GM12878 (cell line): ENCODE measurements around the gene DCAF17. TPM values are rescaled to one million over a fixed set of nuclear protein-coding genes. Genes with fewer than 3 reads are reported as not detected.
"Not testable (repeated sequence)": the region's sequence is repeated elsewhere in the genome, so short reads cannot be mapped to it uniquely, and the experiment has no call there.

Experiments
- ATAC-seq: fragments of 200-7000 bp; cut with Tn5 transposase; 3 replicates; pipeline ENCODE4 v1.9.1; 2020; ENCODE audit warnings: mild to moderate bottlenecking, moderate library complexity
- BruUV-seq: library from RNA; stranded (reverse); fragments of 400-500 nt; replicated peaks from 2 replicates; lab custom pipeline; 2021; lab: Mats Ljungman, UMichigan
- CTCF ChIA-PET: fragments of 300-600 bp; sonication (Branson Sonifier 250); formaldehyde crosslinking; extraction: SDS; loops from one replicate; lab custom pipeline; 2021; ENCODE audit warnings: inconsistent platforms; lab: Yijun Ruan, JAX
- POLR2A ChIA-PET: fragments of 350-600 bp; formaldehyde crosslinking; extraction: SDS; loops from one replicate; lab custom pipeline; 2021; ENCODE audit warnings: inconsistent platforms; lab: Charles Lee
- RAD21 ChIA-PET: fragments of 300-600 bp; sonication (Branson Sonifier 250); formaldehyde crosslinking; loops from one replicate; lab custom pipeline; 2023; ENCODE audit warnings: antibody characterized with exemption; ENCODE audit not compliant: unreplicated experiment; lab: Charles Lee
- SMC1A ChIA-PET: fragments of 300-600 bp; sonication (Branson Sonifier 250); formaldehyde crosslinking; loops from one replicate; lab custom pipeline; 2023; ENCODE audit not compliant: unreplicated experiment, uncharacterized antibody; lab: Charles Lee
- DNase-seq: peaks from one replicate; pipeline ENCODE4 v3.0.0-alpha.2; 2011; ENCODE audit warnings: low read depth, low spot score
- FAIRE-seq: peaks from 3 replicates; lab custom pipeline; 2011; peaks lifted over from hg19 to GRCh38; lab: Jason Lieb, UNC
- H2AFZ ChIP-seq: 2 replicates; pipeline ENCODE4 v1.6.0; 2011; ENCODE audit warnings: low read depth, low read length, control low read depth; ENCODE audit not compliant: control insufficient read depth
- H3K27ac ChIP-seq: 2 replicates; pipeline ENCODE4 v1.5.1; 2011; ENCODE audit warnings: control low read depth; ENCODE audit not compliant: control insufficient read depth, insufficient read depth
- H3K27me3 ChIP-seq, 2 experiments: replicated peaks in 1 of 2; 2 replicates each; pipeline versions ENCODE4 v1.6.0 to v1.6.1; 2011; ENCODE audit warnings: low read length in 1 of 2; ENCODE audit not compliant: control insufficient read depth in 2 of 2, insufficient read depth in 2 of 2
- H3K36me3 ChIP-seq, 2 experiments: 2 replicates each; pipeline ENCODE4 v1.5.1; 2011; ENCODE audit warnings: low read length in 1 of 2; ENCODE audit not compliant: control insufficient read depth in 2 of 2, insufficient read depth in 2 of 2
- H3K4me1 ChIP-seq: 2 replicates; pipeline ENCODE4 v1.6.1; 2011; ENCODE audit warnings: mild to moderate bottlenecking, low read length, moderate library complexity, mixed read lengths; ENCODE audit not compliant: control insufficient read depth, insufficient read depth
- H3K4me2 ChIP-seq: 2 replicates; pipeline ENCODE4 v1.6.0; 2011; ENCODE audit warnings: control low read depth; ENCODE audit not compliant: control insufficient read depth, insufficient read depth
- H3K4me3 ChIP-seq: fragments of 200-600 bp; sonication (generic); 2 replicates; pipeline ENCODE4 v1.5.1; 2016
- H3K79me2 ChIP-seq: 2 replicates; pipeline ENCODE4 v1.6.0; 2011; ENCODE audit warnings: low read length; ENCODE audit not compliant: control insufficient read depth, insufficient read depth
- H3K9ac ChIP-seq: 2 replicates; pipeline ENCODE4 v1.8.0; 2011; ENCODE audit warnings: low read length, control low read depth, mixed read lengths; ENCODE audit not compliant: control insufficient read depth, insufficient read depth
- H3K9me3 ChIP-seq: replicated peaks from 3 replicates; pipeline ENCODE4 v1.5.1; 2011; ENCODE audit warnings: mild to moderate bottlenecking, low read length; ENCODE audit not compliant: control insufficient read depth, insufficient read depth
- H4K20me1 ChIP-seq: 2 replicates; pipeline ENCODE4 v1.6.0; 2011; ENCODE audit not compliant: control insufficient read depth, insufficient read depth
- BRCA1 ChIP-seq: IDR thresholded peaks from 2 replicates; pipeline ENCODE4 v1.6.1; 2011; ENCODE audit warnings: low read depth, low read length, improper control_type of control experiment
- CREM ChIP-seq: IDR thresholded peaks from 2 replicates; pipeline ENCODE4 v1.6.1; 2014; ENCODE audit warnings: antibody characterized with exemption, low read depth
- CTCF ChIP-seq, 3 experiments: IDR thresholded peaks in 2 of 3; conservative IDR thresholded peaks in 1 of 3; 2 replicates each; pipeline ENCODE4 v1.5.1; 2011; ENCODE audit warnings: low read depth in 3 of 3, low read length in 3 of 3, mild to moderate bottlenecking in 3 of 3, control low read depth in 2 of 3, moderate library complexity in 2 of 3, inconsistent platforms in 1 of 3, mixed read lengths in 1 of 3; ENCODE audit not compliant: control insufficient read depth in 2 of 3, insufficient read depth in 1 of 3; ENCODE audit errors: extremely low read depth in 1 of 3
- ESRRA ChIP-seq: IDR thresholded peaks from 2 replicates; pipeline ENCODE4 v1.6.1; 2012; ENCODE audit warnings: mild to moderate bottlenecking, low read length, improper control_type of control experiment
- FOXK2 ChIP-seq: fragments of 450-650 bp; IDR thresholded peaks from 2 replicates; pipeline ENCODE4 v1.6.1; 2017; ENCODE audit warnings: mild to moderate bottlenecking, moderate library complexity
- MXI1 ChIP-seq: fragments of 150-350 bp; IDR thresholded peaks from 2 replicates; pipeline ENCODE4 v1.6.1; 2011; ENCODE audit warnings: low read depth, mild to moderate bottlenecking, inconsistent platforms, low read length, improper control_type of control experiment
- PAX8 ChIP-seq: fragments of 450-650 bp; IDR thresholded peaks from 2 replicates; pipeline ENCODE4 v1.6.1; 2017; ENCODE audit warnings: mild to moderate bottlenecking, moderate library complexity
- RAD51 ChIP-seq: fragments of 450-650 bp; IDR thresholded peaks from 2 replicates; pipeline ENCODE4 v1.6.1; 2016; ENCODE audit warnings: moderate library complexity, mild to moderate bottlenecking, inconsistent platforms
- RCOR1 ChIP-seq: conservative IDR thresholded peaks from 2 replicates; pipeline ENCODE4 v1.6.1; 2012; ENCODE audit warnings: low read depth, low read length, improper control_type of control experiment
- ZNF217 ChIP-seq: fragments of 450-650 bp; IDR thresholded peaks from 2 replicates; pipeline ENCODE4 v1.6.1; 2017; ENCODE audit warnings: antibody characterized with exemption, mild to moderate bottlenecking
- WGBS: methylation state at CpG from one replicate; pipeline ENCODE4 v1.1.6; 2016; ENCODE audit warnings: low lambda C conversion rate; ENCODE audit not compliant: insufficient replicate concordance, insufficient coverage; ENCODE audit errors: missing lambda C conversion rate; 5-methylcytosine and 5-hydroxymethylcytosine counted together
- in situ Hi-C: fragments of 300-500 bp; cut with MboI; formaldehyde crosslinking; loops from 9 replicates; pipeline ENCODE4 v1.14.3; 2018; ENCODE audit warnings: mixed read lengths
- intact Hi-C: fragments of 100-400 bp; cut with micrococcal nuclease; formaldehyde crosslinking; loops from one replicate; pipeline ENCODE4 v1.14.2; 2022; ENCODE audit not compliant: unreplicated experiment
- polyA plus RNA-seq, 11 experiments: library from polyadenylated mRNA; depleted of rRNA in 4 of 11; unstranded in 6 of 11; stranded (reverse) in 5 of 11; fragments of >200 nt; fragmentation: Nextera tagmentation in 4 of 11; fragmentation: Illumina TruSeq in 1 of 11; extraction: Ambion mirVana in 4 of 11; extraction: Trizol in 1 of 11; gene quantifications; 1 replicate in 1 of 11; 2 replicates in 10 of 11; pipeline versions ENCODE4 v1.2.1 to v1.2.3, GENCODE V29; 2011 to 2016; ENCODE audit warnings: inconsistent platforms in 2 of 11, missing spikeins in 2 of 11, low read depth in 1 of 11
- total RNA-seq, 4 experiments: library from RNA; depleted of rRNA in 3 of 4; stranded (reverse); fragments of >200 nt in 3 of 4; fragmentation: Illumina TruSeq in 1 of 4; extraction: Trizol in 1 of 4; gene quantifications; 2 replicates each; pipeline versions ENCODE4 v1.2.1 to v1.2.3, GENCODE V29; 2013 to 2021

DCAF17 gene
- total and polyA plus RNA-seq, 10 of the 15 experiments (the other 5 are each of a cell fraction or from before 2014, with no cell fraction given) = 5.2 to 32.9 (median 23.4) TPM

GRCh38 chr2:171492664-171493063, 58.6 kb downstream of the DCAF17 start:
- FAIRE-seq (no peak), ATAC-seq (no peak), DNase-seq (no peak)
- BruUV-seq = no TSS peak
- no peaks in the 10 kb centered on the region for H3K79me2 ChIP-seq
- no peak overlapping the region for H3K4me3 ChIP-seq
- no peaks in the 10 kb centered on the region for H4K20me1 ChIP-seq
- ChIA-PET SMC1A (interaction anchor here (3.7 kb wide), 1 partner anchor 17 kb away, joined by 13 read pairs; no protein-coding TSS in a partner anchor), CTCF (no interaction called here), RAD21 (no interaction called here), POLR2A (no interaction called here)
- peaks cover 6% of the 10 kb centered on the region; the same call in 2 of the 3 replicates for H3K9me3 ChIP-seq
- no peak overlapping the region for H3K27ac ChIP-seq
- no peaks in the 10 kb centered on the region for H3K4me1 ChIP-seq
- 92% methylated on average over 6 of the region's 6 CpGs for WGBS
- no peaks in the 10 kb centered on the region for H3K36me3 ChIP-seq
- no peak overlapping the region for H3K4me2 ChIP-seq
- no peak for TF ChIP-seq CREM
- no peak for TF ChIP-seq MXI1
- TF ChIP-seq ESRRA = no peak
- TF ChIP-seq PAX8 = no peak
- TF ChIP-seq CTCF (IDR thresholded peaks at IDR 0.05 in 2 of 3, conservative IDR thresholded peaks at IDR 0.05 in 1 of 3; ENCODE audit: control insufficient read depth in 2 of 3, extremely low read depth in 1 of 3, insufficient read depth in 1 of 3, low read depth in 3 of 3, low read length in 3 of 3) = no peak
- TF ChIP-seq ZNF217 = no peak
- no peak for TF ChIP-seq BRCA1
- TF ChIP-seq RAD51 = no peak
- TF ChIP-seq RCOR1 = no peak
- no peak for TF ChIP-seq FOXK2
- no peak overlapping the region for H2AFZ ChIP-seq
- in situ Hi-C loops = no loop called here
- no peak overlapping the region for H3K9ac ChIP-seq
- intact Hi-C loops = no loop called here
- no peaks in the 10 kb centered on the region for H3K27me3 ChIP-seq

DNA sequence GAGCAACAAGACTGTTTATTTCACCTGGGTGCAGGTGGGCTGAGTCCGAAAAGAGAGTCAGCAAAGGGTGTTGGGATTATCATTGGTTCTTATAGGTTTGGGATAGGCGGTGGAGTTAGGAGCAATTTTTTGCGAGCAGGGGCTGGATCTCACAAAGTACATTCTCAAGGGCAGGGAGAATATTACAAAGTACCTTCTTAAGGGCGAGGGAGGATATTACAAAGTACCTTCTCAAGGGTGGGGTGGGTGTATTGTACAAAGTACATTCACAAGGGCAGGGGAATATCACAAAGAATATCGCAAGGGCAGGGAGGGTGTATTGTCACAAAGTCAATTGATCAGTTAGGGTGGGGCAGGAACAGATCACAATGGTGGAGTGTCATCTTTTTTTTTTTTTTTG, 63.6 kb downstream of the DCAF17 start:
- H3K4me1 ChIP-seq, H3K36me3 ChIP-seq, H3K27me3 ChIP-seq, H3K9me3 ChIP-seq, in situ Hi-C loops, ATAC-seq, H4K20me1 ChIP-seq, H3K27ac ChIP-seq, DNase-seq, POLR2A ChIA-PET, H2AFZ ChIP-seq, H3K79me2 ChIP-seq, intact Hi-C loops, CTCF ChIA-PET, H3K4me3 ChIP-seq, H3K4me2 ChIP-seq, RAD21 ChIA-PET, SMC1A ChIA-PET, H3K9ac ChIP-seq, BruUV-seq, FAIRE-seq: not testable (repeated sequence)
- WGBS = 84% methylated on average over 5 of the region's 5 CpGs
